IMR-90 (cell line): ENCODE measurements around the gene PSME2. TPM values are rescaled to one million over a fixed set of nuclear protein-coding genes. Genes with fewer than 3 reads are reported as not detected.

Source experiments
- ATAC-seq: fragments of 200-7000 bp; cut with Tn5 transposase; 2 replicates; pipeline ENCODE4 v1.9.1; 2020; ENCODE audit warnings: low read depth, mild to moderate bottlenecking, moderate library complexity
- BruUV-seq: library from RNA; stranded (reverse); fragments of 400-500 nt; replicated peaks from 2 replicates; lab custom pipeline; 2021; lab: Mats Ljungman, UMichigan
- CTCF ChIA-PET: fragments of 300-600 bp; formaldehyde crosslinking; extraction: SDS; loops from one replicate; lab custom pipeline; 2021; ENCODE audit warnings: antibody characterized with exemption; lab: Yijun Ruan, JAX
- POLR2A ChIA-PET: fragments of 300-600 bp; sonication (Branson Sonifier 250); formaldehyde crosslinking; loops from one replicate; lab custom pipeline; 2022; ENCODE audit warnings: antibody characterized with exemption; ENCODE audit not compliant: unreplicated experiment; lab: Charles Lee
- DNase-seq: peaks from one replicate; pipeline ENCODE4 v3.0.0; 2013
- H2AFZ ChIP-seq: replicated peaks from 2 replicates; pipeline ENCODE3; 2013; ENCODE audit warnings: low read length, mild to moderate bottlenecking; ENCODE audit not compliant: poor library complexity
- H2AK5ac ChIP-seq: 2 replicates; pipeline ENCODE4 v1.6.1; 2013; ENCODE audit warnings: low read depth, low read length, inconsistent platforms
- H2AK9ac ChIP-seq: replicated peaks from 2 replicates; pipeline ENCODE3; 2013; ENCODE audit warnings: mild to moderate bottlenecking, low read depth, low read length, moderate library complexity; ENCODE audit not compliant: poor library complexity
- H2BK120ac ChIP-seq: 2 replicates; pipeline ENCODE4 v1.6.1; 2013; ENCODE audit warnings: low read depth, low read length, inconsistent platforms
- H2BK15ac ChIP-seq: 3 replicates; pipeline ENCODE4 v1.6.1; 2013; ENCODE audit warnings: low read depth, low read length, inconsistent platforms
- H2BK20ac ChIP-seq: 2 replicates; pipeline ENCODE4 v1.6.1; 2013; ENCODE audit warnings: low read depth, mild to moderate bottlenecking, inconsistent platforms, low read length, moderate library complexity
- H2BK5ac ChIP-seq: 2 replicates; pipeline ENCODE4 v1.6.1; 2013; ENCODE audit warnings: mild to moderate bottlenecking, low read depth, low read length, inconsistent platforms; ENCODE audit not compliant: poor library complexity, severe bottlenecking
- H3K14ac ChIP-seq: replicated peaks from 2 replicates; pipeline ENCODE4 v1.6.1; 2013; ENCODE audit warnings: low read depth, low read length, inconsistent platforms
- H3K18ac ChIP-seq: 2 replicates; pipeline ENCODE4 v1.6.1; 2013; ENCODE audit warnings: low read depth, low read length, control low read depth
- H3K23ac ChIP-seq: 2 replicates; pipeline ENCODE4 v1.6.1; 2013; ENCODE audit warnings: low read depth, low read length, inconsistent platforms
- H3K27ac ChIP-seq: 2 replicates; pipeline ENCODE4 v1.5.1; 2013; ENCODE audit warnings: mild to moderate bottlenecking, control low read depth, low read length; ENCODE audit not compliant: insufficient read depth
- H3K27me3 ChIP-seq: 2 replicates; pipeline ENCODE4 v1.6.1; 2013; ENCODE audit warnings: low read length; ENCODE audit not compliant: control insufficient read depth, insufficient read depth
- H3K36me3 ChIP-seq: 2 replicates; pipeline ENCODE4 v1.6.1; 2013; ENCODE audit warnings: low read length, mixed read lengths; ENCODE audit not compliant: control insufficient read depth, insufficient read depth
- H3K4ac ChIP-seq: 2 replicates; pipeline ENCODE4 v1.6.1; 2013; ENCODE audit warnings: low read depth, low read length, inconsistent platforms
- H3K4me1 ChIP-seq: 2 replicates; pipeline ENCODE4 v1.6.1; 2013; ENCODE audit warnings: low read length, mixed read lengths; ENCODE audit not compliant: control insufficient read depth, insufficient read depth
- H3K4me2 ChIP-seq: 2 replicates; pipeline ENCODE4 v1.6.1; 2013; ENCODE audit warnings: low read depth, mild to moderate bottlenecking, control low read depth, low read length, moderate library complexity
- H3K4me3 ChIP-seq: 2 replicates; pipeline ENCODE4 v1.5.1; 2013; ENCODE audit warnings: low read depth, mild to moderate bottlenecking, control low read depth, low read length, moderate library complexity; ENCODE audit not compliant: insufficient read depth
- H3K56ac ChIP-seq: 2 replicates; pipeline ENCODE4 v1.6.1; 2013; ENCODE audit warnings: low read length, inconsistent platforms; ENCODE audit not compliant: insufficient read depth; ENCODE audit errors: extremely low read depth
- H3K79me1 ChIP-seq, 2 experiments: 2 replicates each; pipeline ENCODE4 v1.6.1; 2013; ENCODE audit warnings: low read length in 2 of 2, inconsistent platforms in 1 of 2, low read depth in 1 of 2
- H3K9ac ChIP-seq: 2 replicates; pipeline ENCODE4 v1.6.1; 2013; ENCODE audit warnings: low read depth, low read length, control low read depth
- H3K9me1 ChIP-seq: 2 replicates; pipeline ENCODE4 v1.6.1; 2013; ENCODE audit warnings: low read length, inconsistent platforms; ENCODE audit not compliant: insufficient read depth
- H3K9me3 ChIP-seq: 2 replicates; pipeline ENCODE4 v1.6.1; 2013; ENCODE audit warnings: low read length; ENCODE audit not compliant: control insufficient read depth, insufficient read depth
- H4K20me1 ChIP-seq: 2 replicates; pipeline ENCODE4 v1.6.1; 2013; ENCODE audit warnings: low read length, inconsistent platforms; ENCODE audit not compliant: insufficient read depth
- H4K5ac ChIP-seq: 2 replicates; pipeline ENCODE4 v1.6.1; 2013; ENCODE audit warnings: mild to moderate bottlenecking, low read depth, low read length, control low read depth
- H4K8ac ChIP-seq, 2 experiments: 2 replicates each; pipeline ENCODE4 v1.6.1; 2013; ENCODE audit warnings: low read depth in 2 of 2, low read length in 2 of 2, control low read depth in 1 of 2, inconsistent platforms in 1 of 2
- H4K91ac ChIP-seq: 2 replicates; pipeline ENCODE4 v1.6.1; 2013; ENCODE audit warnings: low read depth, low read length, inconsistent platforms; ENCODE audit not compliant: insufficient read depth
- CEBPB ChIP-seq: IDR thresholded peaks from 2 replicates; pipeline ENCODE4 v1.6.1; 2012; ENCODE audit warnings: low read depth, low read length, improper control_type of control experiment
- FOS ChIP-seq: fragments of 150-350 bp; IDR thresholded peaks from 2 replicates; pipeline ENCODE4 v1.6.1; 2016; ENCODE audit warnings: low read depth, low read length
- MAFK ChIP-seq: IDR thresholded peaks from 2 replicates; pipeline ENCODE4 v1.6.1; 2012; ENCODE audit warnings: low read depth, low read length, improper control_type of control experiment
- MAZ ChIP-seq: IDR thresholded peaks from 2 replicates; pipeline ENCODE4 v1.6.1; 2012; ENCODE audit warnings: low read depth, mild to moderate bottlenecking, low read length, improper control_type of control experiment, moderate library complexity, borderline replicate concordance
- NFE2L2 ChIP-seq: fragments of 150-350 bp; IDR thresholded peaks from 2 replicates; pipeline ENCODE4 v1.6.1; 2016; ENCODE audit warnings: low read depth, mild to moderate bottlenecking, low read length
- POLR2A ChIP-seq: IDR thresholded peaks from 2 replicates; pipeline ENCODE4 v1.6.1; 2012; ENCODE audit warnings: mild to moderate bottlenecking, low read depth, low read length
- RCOR1 ChIP-seq: IDR thresholded peaks from 2 replicates; pipeline ENCODE4 v1.6.1; 2012; ENCODE audit warnings: mild to moderate bottlenecking, low read length, improper control_type of control experiment; ENCODE audit not compliant: insufficient replicate concordance
- RFX5 ChIP-seq: IDR thresholded peaks from 2 replicates; pipeline ENCODE4 v1.8.0; 2012; ENCODE audit warnings: low read depth, mild to moderate bottlenecking, low read length, moderate library complexity
- SMC3 ChIP-seq: fragments of 150-350 bp; IDR thresholded peaks from 2 replicates; pipeline ENCODE4 v1.6.1; 2016; ENCODE audit warnings: low read depth, mild to moderate bottlenecking, antibody characterized with exemption, low read length, moderate library complexity
- WGBS, 2 experiments: methylation state at CpG; one replicate each; pipeline versions ENCODE4 v1.1.5 to v1.1.7; 2013; ENCODE audit warnings: missing lambda C conversion rate in 2 of 2; ENCODE audit not compliant: insufficient read length in 1 of 2; ENCODE audit errors: extremely low coverage in 2 of 2; 5-methylcytosine and 5-hydroxymethylcytosine counted together
- dilution Hi-C: fragments of 300-500 bp; cut with HindIII; formaldehyde crosslinking; loops from one replicate; pipeline ENCODE4 v1.14.3; 2018; ENCODE audit warnings: low sequenced_read_pairs; ENCODE audit not compliant: unreplicated experiment
- in situ Hi-C: fragments of 300-500 bp; cut with MboI; formaldehyde crosslinking; loops from 3 replicates; pipeline ENCODE4 v1.14.3; 2019; ENCODE audit warnings: low sequenced_read_pairs, inconsistent platforms, mixed read lengths
- intact Hi-C: fragments of 100-400 bp; cut with micrococcal nuclease; formaldehyde crosslinking; loops from 2 replicates; pipeline ENCODE4 v1.10.0; 2022
- polyA plus RNA-seq, 3 experiments: library from polyadenylated mRNA; depleted of rRNA; stranded (reverse); fragments of >200 nt; gene quantifications; 2 replicates each; pipeline ENCODE4 v1.2.3, GENCODE V29; 2012; ENCODE audit warnings: low replicate concordance in 1 of 3
- total RNA-seq: library from RNA; depleted of rRNA; stranded (reverse); fragments of >200 nt; gene quantifications from 2 replicates; pipeline ENCODE4 v1.2.3, GENCODE V29; 2012
- TF ChIP-seq, protein P1 (sequence below): fragments of 150-350 bp; IDR thresholded peaks from 2 replicates; pipeline ENCODE4 v1.6.1; 2016; ENCODE audit warnings: low read depth, mild to moderate bottlenecking, low read length, moderate library complexity, borderline replicate concordance
- TF ChIP-seq, protein P2 (sequence below): conservative IDR thresholded peaks from 2 replicates; pipeline ENCODE4 v1.5.1; 2012; ENCODE audit warnings: mild to moderate bottlenecking, low read depth, low read length, improper control_type of control experiment

PSME2 gene
- total and polyA plus RNA-seq, 2 of the 4 experiments (the other 2 are of a cell fraction): 104 to 141 TPM

DNA sequence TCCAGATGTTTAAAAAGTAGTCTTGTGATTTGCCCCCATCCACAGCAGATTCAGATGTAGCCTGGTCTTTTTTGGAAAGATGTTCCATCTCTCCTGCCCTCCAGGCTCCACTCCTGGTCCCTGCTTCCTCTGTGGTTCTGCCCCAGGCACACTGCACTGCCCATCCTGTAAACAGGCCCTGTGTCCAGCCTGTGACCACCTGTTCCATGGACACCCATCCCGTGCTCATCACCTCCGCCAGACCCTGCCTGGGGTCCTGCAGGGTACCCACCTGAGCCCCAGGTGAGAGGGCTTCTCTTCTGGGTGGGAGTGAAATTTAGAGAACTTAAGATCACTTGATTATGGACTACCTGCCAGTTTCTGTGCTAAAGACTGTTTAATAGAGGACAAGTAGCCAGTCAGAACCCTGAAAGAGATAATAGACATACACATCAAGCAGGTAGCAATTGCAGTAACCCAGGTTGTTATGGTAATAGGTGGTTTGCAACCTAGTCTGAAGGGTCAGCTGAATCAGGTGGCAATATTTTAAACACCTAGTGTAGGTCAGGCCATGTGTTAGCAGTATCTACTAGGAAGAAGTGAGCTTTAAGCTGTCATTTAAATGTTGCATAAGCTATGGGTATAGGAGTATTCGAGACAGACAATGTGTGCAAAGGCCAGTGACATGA, 3.0 kb upstream of the PSME2 start:
- Histone ChIP-seq H2AK5ac (no peak overlapping the region), H3K9ac (no peak overlapping the region), H3K23ac (no peak overlapping the region), H3K14ac (no peak overlapping the region), H3K56ac (no peak overlapping the region), H4K8ac (no peak overlapping the region), H3K4me3 (no peak overlapping the region), H2BK5ac (no peak overlapping the region), H4K91ac (no peak overlapping the region), H3K4ac (no peak overlapping the region), H2AFZ (no peak overlapping the region), H2BK20ac (no peak overlapping the region), H3K4me1 (peaks cover 9% of the 10 kb centered on the region), H2BK120ac (no peak overlapping the region), H3K79me1 (peaks cover 32 to 56% of the 10 kb centered on the region in 2 experiments), H3K18ac (no peak overlapping the region), H2AK9ac (no peak overlapping the region), H3K27me3 (no peaks in the 10 kb centered on the region), H3K9me3 (no peaks in the 10 kb centered on the region), H3K27ac (no peak overlapping the region), H4K5ac (no peak overlapping the region), H3K36me3 (peaks cover 39% of the 10 kb centered on the region), H3K4me2 (no peak overlapping the region), H4K20me1 (peaks cover 10% of the 10 kb centered on the region), H3K9me1 (peaks cover 8% of the 10 kb centered on the region), H2BK15ac (no peak overlapping the region)
- TF ChIP-seq, protein P1, sequence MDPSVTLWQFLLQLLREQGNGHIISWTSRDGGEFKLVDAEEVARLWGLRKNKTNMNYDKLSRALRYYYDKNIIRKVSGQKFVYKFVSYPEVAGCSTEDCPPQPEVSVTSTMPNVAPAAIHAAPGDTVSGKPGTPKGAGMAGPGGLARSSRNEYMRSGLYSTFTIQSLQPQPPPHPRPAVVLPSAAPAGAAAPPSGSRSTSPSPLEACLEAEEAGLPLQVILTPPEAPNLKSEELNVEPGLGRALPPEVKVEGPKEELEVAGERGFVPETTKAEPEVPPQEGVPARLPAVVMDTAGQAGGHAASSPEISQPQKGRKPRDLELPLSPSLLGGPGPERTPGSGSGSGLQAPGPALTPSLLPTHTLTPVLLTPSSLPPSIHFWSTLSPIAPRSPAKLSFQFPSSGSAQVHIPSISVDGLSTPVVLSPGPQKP: no peak
- TF ChIP-seq MAZ: no peak
- TF ChIP-seq, protein P2, sequence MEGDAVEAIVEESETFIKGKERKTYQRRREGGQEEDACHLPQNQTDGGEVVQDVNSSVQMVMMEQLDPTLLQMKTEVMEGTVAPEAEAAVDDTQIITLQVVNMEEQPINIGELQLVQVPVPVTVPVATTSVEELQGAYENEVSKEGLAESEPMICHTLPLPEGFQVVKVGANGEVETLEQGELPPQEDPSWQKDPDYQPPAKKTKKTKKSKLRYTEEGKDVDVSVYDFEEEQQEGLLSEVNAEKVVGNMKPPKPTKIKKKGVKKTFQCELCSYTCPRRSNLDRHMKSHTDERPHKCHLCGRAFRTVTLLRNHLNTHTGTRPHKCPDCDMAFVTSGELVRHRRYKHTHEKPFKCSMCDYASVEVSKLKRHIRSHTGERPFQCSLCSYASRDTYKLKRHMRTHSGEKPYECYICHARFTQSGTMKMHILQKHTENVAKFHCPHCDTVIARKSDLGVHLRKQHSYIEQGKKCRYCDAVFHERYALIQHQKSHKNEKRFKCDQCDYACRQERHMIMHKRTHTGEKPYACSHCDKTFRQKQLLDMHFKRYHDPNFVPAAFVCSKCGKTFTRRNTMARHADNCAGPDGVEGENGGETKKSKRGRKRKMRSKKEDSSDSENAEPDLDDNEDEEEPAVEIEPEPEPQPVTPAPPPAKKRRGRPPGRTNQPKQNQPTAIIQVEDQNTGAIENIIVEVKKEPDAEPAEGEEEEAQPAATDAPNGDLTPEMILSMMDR: no peak
- no peak for TF ChIP-seq POLR2A
- TF ChIP-seq SMC3: no peak
- no peak for TF ChIP-seq RFX5
- no peak for TF ChIP-seq MAFK
- no peak for TF ChIP-seq NFE2L2
- no peak for TF ChIP-seq RCOR1
- TF ChIP-seq CEBPB: no peak
- no peak for TF ChIP-seq FOS
- dilution Hi-C loops (no loop called here), intact Hi-C loops (no loop called here), in situ Hi-C loops (loop anchor here (25.0 kb wide), 2 partner anchors 837 to 1062 kb away; partner anchors contain the start of genes ACIN1, BCL2L2, C14orf119 and PABPN1)
- ChIA-PET POLR2A (interaction anchor here (0.7 kb wide), 1 partner anchor 12 kb away, joined by 3 read pairs; the partner anchor contains the start of gene IRF9), CTCF (interaction anchor here (0.5 to 4.3 kb wide), 2 partner anchors 10 to 11 kb away, joined by 3 to 14 read pairs; partner anchors contain the start of gene IRF9)
- BruUV-seq: no TSS peak
- DNase-seq: no peak
- no CpG with 5 or more reads among the region's 3 CpGs for WGBS, 2 experiments
- ATAC-seq: no peak
